Left colon (tissue), 2 donors: Measurements from ENCODE around the gene TBCK. TPM values are rescaled to one million over a fixed set of nuclear protein-coding genes. Genes with fewer than 3 reads are reported as not detected.
"Not testable (repeated sequence)": the region's sequence is repeated elsewhere in the genome, so short reads cannot be mapped to it uniquely, and the experiment has no call there.

Experiments used
- ATAC-seq: fragments of 200-7000 bp; cut with Tn5 transposase; one replicate; pipeline ENCODE4 v1.9.1; 2020; ENCODE audit warnings: mild to moderate bottlenecking, moderate library complexity
- DNase-seq, 2 donors: peaks; one replicate each; pipeline ENCODE4 v3.0.0-alpha.2; 2020
- intact Hi-C, 2 donors: fragments of 100-400 bp; cut with DNase I in 1 of 2; cut with micrococcal nuclease in 1 of 2; formaldehyde crosslinking; loops; one replicate each; pipeline versions ENCODE4 v1.11.2 to v1.14.0; 2022; cut with DNase I, micrococcal nuclease
- total RNA-seq, 2 donors: library from RNA; stranded (reverse); fragmentation: NEBNext Ultra II Directional; extraction: Animal tissue kit (Norgen Biotek cat#: 25700); gene quantifications; one replicate each; pipeline ENCODE4 v1.2.1, GENCODE V29; 2021
- donor health status: DM: no; HTN: no; CAD: no.
- donor health status: DM: yes; HTN: yes; CAD: no.

The TBCK gene
- total RNA-seq, 2 donors from 2014 or later, result 28.1 to 29.2 TPM

DNA sequence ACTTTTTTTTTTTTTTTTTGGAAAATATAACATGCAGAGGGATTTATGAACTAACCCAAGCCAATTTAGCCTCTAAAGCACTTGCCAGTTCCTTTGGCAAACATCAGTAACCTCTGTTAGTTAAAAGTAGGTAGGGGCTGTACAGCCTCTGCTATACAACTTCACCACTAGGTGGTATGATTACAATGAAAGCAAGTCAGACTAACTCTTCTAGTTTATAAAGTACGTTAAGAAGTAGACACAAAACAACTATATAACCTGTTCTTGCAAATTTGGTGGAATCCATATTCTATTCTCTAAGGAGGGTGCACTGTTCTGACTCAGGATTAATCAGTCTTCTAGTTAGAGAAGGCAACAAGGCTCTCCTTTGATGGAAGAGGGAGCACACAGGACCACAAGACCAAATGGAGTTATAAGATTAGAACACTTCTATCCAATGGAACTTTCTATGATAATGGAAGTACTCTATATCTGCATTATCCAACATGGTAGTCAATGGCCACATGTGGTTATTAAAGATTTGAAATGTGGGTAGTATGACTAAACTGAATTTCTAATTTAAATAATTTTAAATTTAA is 13.1 kb upstream of the TBCK start:
- DNase-seq (no peak), ATAC-seq (peak; percentile 75)

DNA sequence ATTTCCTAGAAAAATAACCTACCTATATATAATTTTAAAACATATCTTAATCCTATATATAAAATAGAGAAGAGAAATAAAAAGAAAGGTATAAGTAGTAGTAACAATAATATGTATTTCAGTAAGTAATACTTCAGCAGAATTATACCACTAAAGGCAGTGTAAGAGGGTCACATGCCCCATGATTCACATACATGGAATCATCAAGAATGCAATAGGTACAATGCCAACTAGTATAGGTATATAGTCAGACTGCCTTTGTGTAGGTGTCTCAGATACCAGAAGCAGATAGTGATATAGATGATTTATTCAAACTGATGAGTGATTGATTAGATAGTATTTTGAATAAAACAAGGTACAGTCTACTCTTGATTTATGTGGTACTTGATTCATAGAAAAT is 9.8 kb upstream of the TBCK start:
- no peak for DNase-seq
- intact Hi-C loops, result no loop called here
- ATAC-seq, result no peak

More for the DNA sequence above, 13.1 kb upstream of the TBCK start:
- intact Hi-C loops, result no loop called here

DNA sequence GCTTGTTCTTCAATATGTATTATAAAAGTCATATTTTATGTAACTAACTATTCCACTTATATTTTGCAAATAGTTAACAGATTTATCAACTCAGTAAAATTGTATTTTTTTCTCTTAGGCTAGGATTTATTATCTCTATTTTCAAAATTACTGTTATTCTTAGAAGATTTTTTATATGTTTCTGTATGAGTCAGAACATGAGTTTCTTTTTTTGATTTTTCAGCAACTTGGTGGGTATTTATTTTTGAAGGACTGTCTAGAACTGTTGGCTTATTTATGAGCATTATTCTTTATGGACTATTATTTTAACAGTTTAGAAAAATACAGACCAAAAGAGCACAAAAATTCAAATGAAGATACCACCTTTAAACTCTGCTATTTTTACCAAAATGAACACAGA is 7.1 kb upstream of the TBCK start:
- no peak for DNase-seq
- ATAC-seq, result no peak
- intact Hi-C loops, result no loop called here

DNA sequence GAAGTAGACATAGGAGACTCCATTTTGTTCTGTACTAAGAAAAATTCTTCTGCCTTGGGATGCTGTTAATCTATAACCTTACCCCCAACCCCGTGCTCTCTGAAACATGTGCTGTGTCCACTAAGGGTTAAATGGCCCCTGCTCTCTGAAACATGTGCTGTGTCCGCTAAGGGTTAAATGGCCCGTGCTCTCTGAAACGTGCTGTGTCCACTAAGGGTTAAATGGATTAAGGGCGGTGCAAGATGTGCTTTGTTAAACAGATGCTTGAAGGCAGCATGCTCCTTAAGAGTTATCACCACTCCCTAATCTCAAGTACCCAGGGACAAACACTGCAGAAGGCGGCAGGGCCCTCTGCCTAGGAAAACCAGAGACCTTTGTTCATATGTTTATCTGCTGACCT is 5.8 kb upstream of the TBCK start:
- ATAC-seq, DNase-seq, intact Hi-C loops: not testable (repeated sequence)

DNA sequence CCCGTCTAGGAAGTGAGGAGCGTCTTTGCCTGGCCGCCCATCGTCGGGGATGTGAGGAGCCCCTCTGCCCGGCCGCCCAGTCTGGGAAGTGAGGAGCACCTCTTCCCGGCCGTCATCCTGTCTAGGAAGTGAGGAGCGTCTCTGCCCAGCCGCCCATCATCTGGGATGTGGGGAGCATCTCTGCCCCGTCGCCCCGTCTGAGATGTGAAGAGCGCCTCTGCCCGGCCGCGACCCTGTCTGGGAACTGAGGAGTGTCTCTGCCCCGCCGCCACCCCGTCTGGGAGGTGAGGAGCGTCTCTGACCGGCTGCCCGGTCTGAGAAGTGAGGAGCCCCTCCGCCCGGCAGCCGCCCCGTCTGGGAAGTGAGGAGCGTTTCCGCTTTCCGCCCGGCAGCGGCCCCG is 5.2 kb upstream of the TBCK start:
- intact Hi-C loops, ATAC-seq, DNase-seq: not testable (repeated sequence)

DNA sequence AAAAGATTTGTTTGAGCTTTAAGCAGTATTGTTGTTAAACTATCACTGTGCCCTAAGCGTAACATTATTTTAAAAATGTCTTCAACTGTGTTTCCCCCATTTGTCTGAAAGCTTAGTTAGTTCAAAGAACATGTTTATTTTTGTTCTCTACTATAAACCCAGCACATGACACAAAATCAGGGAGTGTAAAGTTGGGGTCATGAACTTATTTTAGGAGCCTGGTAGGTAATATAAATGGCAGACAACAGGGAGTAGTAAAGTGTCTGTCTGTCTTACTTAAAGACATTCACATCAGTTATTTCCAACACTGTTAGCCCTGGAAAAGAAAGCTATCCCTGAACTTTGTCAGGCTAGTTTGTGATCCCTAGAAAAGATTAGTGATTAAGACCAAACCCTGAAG is 4.2 kb upstream of the TBCK start:
- DNase-seq, result no peak
- no peak for ATAC-seq
- intact Hi-C loops, result no loop called here

DNA sequence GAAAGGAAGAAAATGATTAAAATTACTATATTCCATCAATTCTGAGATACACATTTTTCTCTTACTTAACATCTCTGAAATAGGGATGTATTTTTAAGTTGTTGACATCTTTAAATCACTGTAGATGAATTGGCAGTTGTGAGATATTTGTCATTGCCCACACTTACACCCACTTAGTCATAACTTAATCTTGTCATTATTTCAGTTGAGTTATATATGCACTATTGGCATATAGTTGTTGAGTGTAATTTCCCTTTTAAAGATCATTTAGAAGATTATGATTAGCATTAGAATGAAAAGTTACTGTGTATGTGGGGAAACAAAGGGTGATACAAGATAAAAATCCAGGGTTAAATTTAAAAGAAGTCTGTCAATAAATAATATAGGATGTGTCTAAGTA is 2.5 kb upstream of the TBCK start:
- no peak for ATAC-seq
- intact Hi-C loops, result no loop called here

DNA sequence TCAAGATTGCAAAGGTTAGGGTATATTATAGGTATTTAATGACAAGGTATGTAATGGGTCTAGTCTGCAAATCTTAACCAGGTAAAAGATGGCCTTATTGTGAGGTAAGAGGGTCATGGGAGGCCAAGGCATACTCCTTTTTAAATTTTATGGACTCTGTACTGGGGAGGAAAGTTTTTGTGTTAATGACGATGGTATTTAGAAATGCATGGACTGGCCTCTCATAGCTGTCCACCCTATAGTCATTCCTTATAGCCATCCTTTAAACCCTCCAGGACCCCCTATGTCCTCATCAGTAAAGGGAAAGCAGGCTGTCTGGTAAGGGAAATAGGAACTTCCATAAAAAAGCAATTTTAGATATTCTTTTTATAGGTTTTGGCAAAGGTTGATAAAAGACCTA is 1.8 kb upstream of the TBCK start:
- ATAC-seq, result no peak
- intact Hi-C loops, result no loop called here
- DNase-seq, result no peak

More for the DNA sequence above, 2.5 kb upstream of the TBCK start:
- DNase-seq, result no peak

DNA sequence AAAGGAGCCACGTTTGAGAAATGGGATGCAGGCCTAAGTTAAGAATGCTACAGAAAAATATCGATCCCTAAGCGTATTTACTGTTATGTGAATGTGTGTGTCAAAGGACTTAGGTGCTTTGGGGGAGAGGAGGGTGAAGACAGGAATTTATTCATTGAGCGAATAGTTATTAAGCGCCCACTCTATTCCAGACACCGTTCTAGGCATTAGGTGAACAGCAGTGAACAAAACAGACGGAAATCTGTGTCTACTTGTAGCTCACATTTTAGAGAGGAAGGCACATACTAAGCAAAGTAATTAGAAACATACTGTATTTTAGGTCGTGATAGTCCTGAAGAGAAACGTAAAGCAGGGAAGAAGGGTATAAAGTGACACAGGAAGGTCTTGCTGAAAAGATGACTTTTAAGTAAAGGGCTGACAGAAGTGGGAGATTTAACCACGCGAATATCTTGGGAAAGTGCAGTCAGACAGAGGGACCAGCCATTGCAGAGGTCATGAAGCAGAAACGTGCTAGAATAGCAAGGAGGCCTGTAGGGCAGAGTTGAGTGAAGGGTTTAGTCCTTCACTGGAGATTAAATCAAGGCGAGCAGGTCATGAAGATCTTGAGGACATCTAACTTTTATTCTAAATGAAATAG is 882 bp upstream of the TBCK start:
- no peak for DNase-seq

DNA sequence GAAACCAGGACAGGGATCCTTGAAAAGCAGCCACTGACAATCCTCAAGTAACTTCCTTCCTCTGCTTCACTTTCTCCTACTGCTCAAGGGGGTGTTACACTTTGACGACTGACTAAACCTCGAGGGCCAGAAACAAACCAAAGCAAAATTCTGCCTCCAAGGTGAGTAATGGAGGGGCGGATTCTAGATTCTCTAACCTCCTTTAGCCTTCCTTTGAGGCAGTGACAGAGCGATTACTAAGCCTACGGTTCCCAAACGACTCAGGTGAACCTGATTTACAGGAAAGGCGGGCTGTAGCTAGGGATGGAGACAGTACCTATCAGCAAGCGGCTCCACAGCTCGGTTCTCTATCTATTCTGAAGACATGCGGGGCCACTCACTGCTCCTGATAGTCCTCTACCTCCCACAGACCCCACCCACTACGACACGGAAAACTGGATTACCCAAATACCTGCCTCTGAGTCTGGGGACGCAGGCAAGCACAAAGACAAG is 487 bp downstream of the TBCK start:
- DNase-seq (no peak), ATAC-seq (peak; percentile 35)
- intact Hi-C loops, result no loop called here

More for the DNA sequence above, 882 bp upstream of the TBCK start:
- intact Hi-C loops, result no loop called here
- ATAC-seq, result no peak

DNA sequence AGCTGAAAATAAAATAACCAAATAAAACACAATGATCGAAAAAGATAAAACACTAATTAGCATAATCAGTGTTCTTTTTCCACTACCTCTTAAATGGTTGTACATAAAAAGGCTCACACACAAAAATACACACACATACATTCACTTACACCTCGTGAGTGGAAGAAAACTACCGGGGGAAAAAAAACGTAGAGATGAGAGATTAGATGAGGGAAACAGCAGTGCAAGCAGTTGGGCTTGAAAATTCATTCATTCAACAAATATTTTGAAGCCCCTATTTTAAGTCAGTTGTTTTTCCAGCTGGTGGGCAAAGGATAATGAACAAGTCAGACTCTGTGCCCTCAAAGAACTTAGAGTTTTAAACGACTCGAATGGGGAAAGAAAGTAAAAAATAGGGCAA is 1.0 kb downstream of the TBCK start:
- intact Hi-C loops, result no loop called here
- DNase-seq (no peak), ATAC-seq (no peak)

DNA sequence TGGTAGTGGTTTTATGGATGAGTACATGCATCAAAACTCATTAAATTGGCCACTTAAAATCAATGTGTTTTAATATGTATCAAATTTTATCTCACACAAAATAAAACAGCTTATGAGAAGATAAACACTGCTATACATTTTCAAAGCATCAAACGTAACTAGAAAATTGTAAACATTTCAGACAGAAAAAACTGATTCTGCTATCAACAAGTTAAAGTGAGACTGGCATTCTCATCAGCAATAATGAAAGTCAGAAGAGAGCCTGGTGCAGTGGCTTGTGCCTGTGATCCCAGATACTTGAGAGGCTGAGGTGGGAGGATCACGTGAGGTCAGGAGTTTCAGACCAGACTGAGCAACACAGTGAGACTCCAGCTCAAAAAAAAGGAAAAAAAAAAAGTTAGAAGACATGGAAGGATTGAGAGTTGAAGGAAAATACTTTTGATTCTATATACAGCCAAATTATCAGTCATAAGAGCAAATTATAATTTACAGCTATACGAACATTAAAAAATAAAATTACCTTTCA is 2.9 kb downstream of the TBCK start:
- DNase-seq (no peak), ATAC-seq (no peak)
- intact Hi-C loops, result no loop called here

DNA sequence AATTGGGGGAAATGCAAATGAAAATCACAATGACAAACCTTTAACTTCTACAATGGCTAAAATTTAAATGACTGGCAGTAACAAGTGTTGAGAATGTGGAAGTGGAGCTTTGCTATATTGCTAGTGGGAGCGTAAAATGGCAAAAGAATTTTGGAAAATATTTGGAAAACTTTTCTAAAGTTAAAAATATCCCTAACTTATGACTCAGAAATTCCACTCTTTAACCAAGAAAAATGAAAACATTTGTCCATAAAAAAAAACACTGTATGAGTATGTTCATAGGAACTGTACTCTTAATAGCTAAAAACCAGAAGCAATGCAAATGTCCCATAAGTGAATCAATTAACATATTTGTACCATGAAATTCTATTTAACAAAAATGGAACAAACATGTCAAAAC is 3.6 kb downstream of the TBCK start:
- DNase-seq, result no peak
- intact Hi-C loops, result no loop called here
- ATAC-seq, result no peak

DNA sequence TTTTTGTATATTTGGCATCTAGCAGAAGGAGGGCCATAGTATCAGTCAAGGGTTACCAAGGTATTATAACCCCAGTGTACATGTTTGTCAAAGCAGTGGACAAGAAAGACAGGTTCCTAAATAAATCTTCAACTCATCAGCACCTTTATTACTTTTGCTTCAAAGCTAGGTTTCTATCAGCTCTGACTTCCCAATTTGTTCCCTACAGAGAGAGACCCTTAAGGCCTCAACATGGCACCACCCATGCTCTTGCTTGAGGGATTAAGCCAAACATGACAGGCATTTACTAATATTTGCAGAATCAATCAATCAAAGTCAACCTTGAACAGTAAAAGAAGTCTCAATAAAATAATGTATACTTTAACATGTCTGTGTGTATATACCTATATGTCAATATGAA is 9.4 kb downstream of the TBCK start:
- ATAC-seq (no peak), DNase-seq (no peak)
- intact Hi-C loops, result no loop called here

DNA sequence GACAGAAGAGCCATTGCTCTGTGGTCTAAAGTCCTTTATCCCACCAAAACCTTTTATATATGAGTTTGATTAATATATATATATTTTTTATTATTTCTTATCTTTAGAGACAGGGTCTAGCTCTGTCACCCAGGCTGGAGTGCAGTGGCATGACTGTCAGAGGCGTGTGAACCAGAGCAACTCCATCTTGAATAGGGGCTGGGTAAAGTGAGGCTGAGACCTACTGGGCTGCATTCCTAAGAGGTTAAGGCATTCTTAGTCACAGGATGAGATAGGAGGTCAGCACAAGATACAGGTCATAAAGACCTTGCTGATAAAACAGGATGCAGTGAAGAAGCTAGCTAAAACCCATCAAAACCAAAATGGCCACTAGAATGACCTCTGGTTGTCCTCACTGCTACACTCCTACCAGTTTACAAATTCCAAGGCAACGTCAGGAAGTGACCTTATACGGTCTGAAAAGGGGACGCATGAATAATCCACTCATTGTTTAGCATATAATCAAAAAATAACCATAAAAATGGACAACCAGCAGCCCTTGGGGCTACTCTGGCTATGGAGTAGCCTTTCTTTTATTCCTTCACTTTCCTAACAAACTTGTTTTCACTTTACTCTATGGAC is 10.5 kb downstream of the TBCK start:
- intact Hi-C loops, result no loop called here
- DNase-seq (no peak), ATAC-seq (no peak)

DNA sequence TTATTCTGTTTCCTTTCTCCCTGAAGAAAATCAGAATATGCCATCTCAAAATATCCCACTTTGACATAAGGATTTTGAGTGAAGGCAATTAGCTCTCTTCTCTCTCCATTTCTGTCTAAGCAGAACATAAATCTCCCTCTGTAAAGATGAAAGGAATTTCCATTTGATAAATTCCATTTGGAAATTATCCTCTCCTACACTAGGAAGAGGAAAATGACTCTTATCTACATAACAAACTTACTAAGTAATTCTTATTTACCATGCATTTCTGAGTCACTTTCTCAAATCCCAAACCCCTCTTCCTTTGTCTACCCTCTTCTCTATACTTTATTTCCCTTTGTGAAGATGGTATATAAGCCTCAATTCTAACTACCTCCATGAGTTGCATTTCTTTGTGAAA is 11.4 kb downstream of the TBCK start:
- intact Hi-C loops, result no loop called here
- no peak for ATAC-seq
- DNase-seq, result no peak

DNA sequence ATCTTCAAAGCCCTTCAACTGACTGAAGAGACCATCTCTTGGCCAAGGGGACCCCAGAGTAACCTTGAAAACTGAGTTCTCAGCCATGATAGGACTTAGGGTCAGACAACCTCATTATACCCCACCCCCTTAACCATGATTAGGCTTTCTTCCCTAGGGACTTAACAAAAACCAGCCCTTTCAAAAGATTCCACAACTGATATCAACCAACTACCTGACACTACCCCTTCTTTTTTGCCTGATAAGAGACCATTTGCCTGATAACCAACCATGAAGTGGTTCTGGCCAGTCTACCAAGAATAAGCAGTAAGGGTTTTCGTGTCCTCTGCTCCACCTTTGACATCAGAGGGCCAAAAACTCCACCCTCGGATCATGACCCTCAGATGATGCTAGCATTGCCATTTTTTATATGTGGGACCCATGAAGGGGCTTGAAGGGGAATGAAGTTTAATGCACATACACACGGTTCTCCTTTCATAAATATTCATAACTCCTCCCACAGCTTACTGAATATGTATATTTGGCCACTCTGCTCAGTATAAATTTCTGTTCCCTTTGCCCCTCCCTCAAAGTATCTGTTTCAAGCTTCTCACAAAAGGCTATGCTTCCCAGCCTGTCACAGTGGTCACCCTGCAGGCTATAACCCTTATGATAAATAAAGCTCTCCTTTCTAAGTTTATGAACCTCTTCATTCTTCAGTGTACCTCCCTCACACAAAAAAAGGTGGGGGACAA is 12.3 kb downstream of the TBCK start:
- no peak for ATAC-seq
- intact Hi-C loops, result no loop called here
- no peak for DNase-seq

DNA sequence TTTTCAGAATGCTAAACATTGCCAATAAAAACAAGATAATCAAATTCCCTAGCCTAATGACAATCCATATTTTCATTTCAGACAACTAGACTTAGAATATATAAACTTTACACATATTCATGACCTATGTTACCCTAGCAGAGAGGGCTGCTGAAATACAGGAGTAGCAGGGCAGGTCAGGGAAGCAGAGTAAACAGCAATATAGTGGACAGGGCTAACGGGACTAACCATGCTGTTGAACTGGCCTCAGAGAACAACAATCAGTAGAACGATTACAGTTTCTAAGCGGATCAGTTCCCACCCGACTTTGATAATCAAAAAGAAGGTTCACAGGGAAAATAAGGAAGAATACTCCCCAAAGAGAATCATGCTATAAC is 14.0 kb downstream of the TBCK start:
- intact Hi-C loops, result no loop called here

DNA sequence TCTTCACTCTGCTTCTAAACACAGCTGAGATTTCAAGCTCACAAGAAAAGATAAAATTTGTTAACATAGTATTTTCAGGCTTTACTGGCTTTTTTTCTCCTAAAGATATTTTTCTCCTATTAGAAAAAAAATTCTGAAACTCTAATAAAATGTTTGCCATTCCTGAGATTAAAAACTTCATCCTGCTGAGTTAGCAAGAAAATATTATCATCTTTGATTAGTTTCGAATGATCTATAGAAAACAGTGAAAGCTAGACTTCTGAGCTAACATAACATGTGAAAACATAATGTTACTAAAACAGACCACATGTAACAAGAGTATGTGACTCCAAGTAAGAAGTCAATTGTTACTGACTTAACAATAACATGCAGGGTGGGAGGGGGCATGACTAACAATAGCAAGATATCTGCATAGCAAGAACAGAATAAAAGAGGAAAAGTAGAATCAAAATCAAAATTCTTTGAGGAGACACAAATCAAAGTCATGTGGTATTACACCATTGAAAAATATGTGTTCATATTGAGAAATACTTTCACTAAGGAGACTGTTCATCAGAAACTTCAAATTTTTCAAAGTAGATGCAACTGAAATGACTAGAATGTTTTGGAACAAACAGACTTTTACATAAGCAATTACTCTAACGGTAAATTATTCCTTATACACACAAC is 14.5 kb downstream of the TBCK start:
- intact Hi-C loops, result no loop called here
- ATAC-seq, result no peak

More for the DNA sequence above, 14.0 kb downstream of the TBCK start:
- no peak for ATAC-seq
- no peak for DNase-seq

More for the DNA sequence above, 14.5 kb downstream of the TBCK start:
- no peak for DNase-seq
